GM12878 (cell line): ENCODE data around the gene ZMIZ2. TPM values are rescaled to one million over a fixed set of nuclear protein-coding genes. Genes with fewer than 3 reads are reported as not detected.
"Not testable (repeated sequence)": the region's sequence is repeated elsewhere in the genome, so short reads cannot be mapped to it uniquely, and the experiment has no call there.

Source experiments
- ATAC-seq: fragments of 200-7000 bp; cut with Tn5 transposase; 3 replicates; pipeline ENCODE4 v1.9.1; 2020; ENCODE audit warnings: mild to moderate bottlenecking, moderate library complexity
- BruUV-seq: library from RNA; stranded (reverse); fragments of 400-500 nt; replicated peaks from 2 replicates; lab custom pipeline; 2021; lab: Mats Ljungman, UMichigan
- CTCF ChIA-PET: fragments of 300-600 bp; sonication (Branson Sonifier 250); formaldehyde crosslinking; extraction: SDS; loops from one replicate; lab custom pipeline; 2021; ENCODE audit warnings: inconsistent platforms; lab: Yijun Ruan, JAX
- POLR2A ChIA-PET: fragments of 350-600 bp; formaldehyde crosslinking; extraction: SDS; loops from one replicate; lab custom pipeline; 2021; ENCODE audit warnings: inconsistent platforms; lab: Charles Lee
- RAD21 ChIA-PET: fragments of 300-600 bp; sonication (Branson Sonifier 250); formaldehyde crosslinking; loops from one replicate; lab custom pipeline; 2023; ENCODE audit warnings: antibody characterized with exemption; ENCODE audit not compliant: unreplicated experiment; lab: Charles Lee
- SMC1A ChIA-PET: fragments of 300-600 bp; sonication (Branson Sonifier 250); formaldehyde crosslinking; loops from one replicate; lab custom pipeline; 2023; ENCODE audit not compliant: unreplicated experiment, uncharacterized antibody; lab: Charles Lee
- DNase-seq: peaks from one replicate; pipeline ENCODE4 v3.0.0-alpha.2; 2011; ENCODE audit warnings: low read depth, low spot score
- FAIRE-seq: peaks from 3 replicates; lab custom pipeline; 2011; peaks lifted over from hg19 to GRCh38; lab: Jason Lieb, UNC
- H2AFZ ChIP-seq: 2 replicates; pipeline ENCODE4 v1.6.0; 2011; ENCODE audit warnings: low read depth, low read length, control low read depth; ENCODE audit not compliant: control insufficient read depth
- H3K27ac ChIP-seq: 2 replicates; pipeline ENCODE4 v1.5.1; 2011; ENCODE audit warnings: control low read depth; ENCODE audit not compliant: control insufficient read depth, insufficient read depth
- H3K27me3 ChIP-seq, 2 experiments: replicated peaks in 1 of 2; 2 replicates each; pipeline versions ENCODE4 v1.6.0 to v1.6.1; 2011; ENCODE audit warnings: low read length in 1 of 2; ENCODE audit not compliant: control insufficient read depth in 2 of 2, insufficient read depth in 2 of 2
- H3K36me3 ChIP-seq, 2 experiments: 2 replicates each; pipeline ENCODE4 v1.5.1; 2011; ENCODE audit warnings: low read length in 1 of 2; ENCODE audit not compliant: control insufficient read depth in 2 of 2, insufficient read depth in 2 of 2
- H3K4me1 ChIP-seq: 2 replicates; pipeline ENCODE4 v1.6.1; 2011; ENCODE audit warnings: mild to moderate bottlenecking, low read length, moderate library complexity, mixed read lengths; ENCODE audit not compliant: control insufficient read depth, insufficient read depth
- H3K4me2 ChIP-seq: 2 replicates; pipeline ENCODE4 v1.6.0; 2011; ENCODE audit warnings: control low read depth; ENCODE audit not compliant: control insufficient read depth, insufficient read depth
- H3K4me3 ChIP-seq: fragments of 200-600 bp; sonication (generic); 2 replicates; pipeline ENCODE4 v1.5.1; 2016
- H3K79me2 ChIP-seq: 2 replicates; pipeline ENCODE4 v1.6.0; 2011; ENCODE audit warnings: low read length; ENCODE audit not compliant: control insufficient read depth, insufficient read depth
- H3K9ac ChIP-seq: 2 replicates; pipeline ENCODE4 v1.8.0; 2011; ENCODE audit warnings: low read length, control low read depth, mixed read lengths; ENCODE audit not compliant: control insufficient read depth, insufficient read depth
- H3K9me3 ChIP-seq: replicated peaks from 3 replicates; pipeline ENCODE4 v1.5.1; 2011; ENCODE audit warnings: mild to moderate bottlenecking, low read length; ENCODE audit not compliant: control insufficient read depth, insufficient read depth
- H4K20me1 ChIP-seq: 2 replicates; pipeline ENCODE4 v1.6.0; 2011; ENCODE audit not compliant: control insufficient read depth, insufficient read depth
- DPF2 ChIP-seq: fragments of 450-650 bp; IDR thresholded peaks from 2 replicates; pipeline ENCODE4 v1.6.1; 2017; ENCODE audit warnings: mild to moderate bottlenecking
- EZH2 ChIP-seq: IDR thresholded peaks from 2 replicates; pipeline ENCODE4 v1.6.1; 2012; ENCODE audit warnings: low read depth, mild to moderate bottlenecking, control low read depth, inconsistent platforms, low read length, borderline replicate concordance; ENCODE audit not compliant: control insufficient read depth
- RAD21 ChIP-seq: IDR thresholded peaks from 2 replicates; pipeline ENCODE4 v1.6.1; 2011; ENCODE audit warnings: mild to moderate bottlenecking, low read depth, low read length, moderate library complexity; ENCODE audit not compliant: insufficient read depth
- RELA ChIP-seq: fragments of 450-650 bp; IDR thresholded peaks from 2 replicates; pipeline ENCODE4 v1.8.0; 2014; ENCODE audit warnings: borderline replicate concordance; ENCODE audit not compliant: partially characterized antibody
- SIX5 ChIP-seq: IDR thresholded peaks from 2 replicates; pipeline ENCODE4 v1.6.1; 2011; ENCODE audit warnings: mild to moderate bottlenecking, low read depth, low read length, moderate library complexity; ENCODE audit not compliant: severe bottlenecking
- STAT3 ChIP-seq: IDR thresholded peaks from 2 replicates; pipeline ENCODE4 v1.6.1; 2011; ENCODE audit warnings: low read depth, low read length, improper control_type of control experiment
- ZSCAN29 ChIP-seq: fragments of 450-650 bp; IDR thresholded peaks from 2 replicates; pipeline ENCODE4 v1.6.1; 2017; ENCODE audit warnings: mild to moderate bottlenecking, moderate library complexity
- WGBS: methylation state at CpG from one replicate; pipeline ENCODE4 v1.1.6; 2016; ENCODE audit warnings: low lambda C conversion rate; ENCODE audit not compliant: insufficient replicate concordance, insufficient coverage; ENCODE audit errors: missing lambda C conversion rate; 5-methylcytosine and 5-hydroxymethylcytosine counted together
- in situ Hi-C: fragments of 300-500 bp; cut with MboI; formaldehyde crosslinking; loops from 9 replicates; pipeline ENCODE4 v1.14.3; 2018; ENCODE audit warnings: mixed read lengths
- intact Hi-C: fragments of 100-400 bp; cut with micrococcal nuclease; formaldehyde crosslinking; loops from one replicate; pipeline ENCODE4 v1.14.2; 2022; ENCODE audit not compliant: unreplicated experiment
- polyA plus RNA-seq, 11 experiments: library from polyadenylated mRNA; depleted of rRNA in 4 of 11; unstranded in 6 of 11; stranded (reverse) in 5 of 11; fragments of >200 nt; fragmentation: Nextera tagmentation in 4 of 11; fragmentation: Illumina TruSeq in 1 of 11; extraction: Ambion mirVana in 4 of 11; extraction: Trizol in 1 of 11; gene quantifications; 1 replicate in 1 of 11; 2 replicates in 10 of 11; pipeline versions ENCODE4 v1.2.1 to v1.2.3, GENCODE V29; 2011 to 2016; ENCODE audit warnings: inconsistent platforms in 2 of 11, missing spikeins in 2 of 11, low read depth in 1 of 11
- total RNA-seq, 4 experiments: library from RNA; depleted of rRNA in 3 of 4; stranded (reverse); fragments of >200 nt in 3 of 4; fragmentation: Illumina TruSeq in 1 of 4; extraction: Trizol in 1 of 4; gene quantifications; 2 replicates each; pipeline versions ENCODE4 v1.2.1 to v1.2.3, GENCODE V29; 2013 to 2021

The ZMIZ2 gene
- total and polyA plus RNA-seq, 10 of the 15 experiments (the other 5 are each of a cell fraction or from before 2014, with no cell fraction given): 0.71 to 158 (median 17.0) TPM

DNA sequence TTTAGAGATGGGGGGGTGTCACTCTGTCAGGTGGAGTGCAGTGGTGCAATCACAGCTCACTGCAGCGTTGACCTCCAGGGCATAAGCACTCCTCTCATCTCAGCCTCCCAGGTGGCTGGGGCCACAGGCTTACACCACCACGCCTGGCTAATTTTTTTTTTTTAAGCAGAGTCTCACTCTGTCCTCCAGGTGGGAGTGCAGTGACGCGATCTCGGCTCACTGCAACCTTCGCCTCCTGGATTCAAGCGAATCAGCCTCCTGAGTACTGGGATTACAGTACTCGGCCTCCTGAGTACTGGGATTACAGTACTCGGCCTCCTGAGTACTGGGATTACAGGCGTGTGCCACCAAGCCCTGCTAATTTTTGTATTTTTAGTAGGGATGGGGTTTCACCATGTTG, 24.2 kb downstream of the ZMIZ2 start:
- CTCF ChIA-PET: interaction anchor here (1.4 to 1.7 kb wide), 2 partner anchors 64 to 74 kb away, joined by 5 to 6 read pairs; no protein-coding TSS in a partner anchor
- Histone ChIP-seq H3K27ac (no peak overlapping the region), H3K27me3 (no peaks in the 10 kb centered on the region), H3K9me3 (no peaks in the 10 kb centered on the region; the same call in 2 of the 3 replicates), H3K4me3 (no peak overlapping the region), H3K9ac (no peak overlapping the region), H2AFZ (no peak overlapping the region), H4K20me1 (no peaks in the 10 kb centered on the region), H3K4me1 (peaks cover 27% of the 10 kb centered on the region), H3K79me2 (no peaks in the 10 kb centered on the region), H3K4me2 (no peak overlapping the region), H3K36me3 (peaks cover 1 to 2% of the 10 kb centered on the region in 2 experiments; a peak in 3 of 4 replicates)
- RAD21 ChIA-PET: no interaction called here
- no peak for ATAC-seq
- SMC1A ChIA-PET: interaction anchor here (0.6 to 1.6 kb wide), 3 partner anchors 9 to 59 kb away, joined by 3 to 4 read pairs (median 3); no protein-coding TSS in a partner anchor
- no peak for FAIRE-seq
- WGBS: 22% methylated on average over 9 of the region's 10 CpGs
- TF ChIP-seq RELA: no peak
- TF ChIP-seq STAT3: no peak
- TF ChIP-seq RAD21: 0 out of 2 replicates have a peak, but pooled peaks have one; percentile 20
- no peak for TF ChIP-seq ZSCAN29
- no peak for TF ChIP-seq SIX5
- no peak for TF ChIP-seq EZH2
- TF ChIP-seq DPF2: no peak
- intact Hi-C loops: no loop called here
- DNase-seq: no peak
- in situ Hi-C loops: no loop called here
- no TSS peak for BruUV-seq
- POLR2A ChIA-PET: interaction anchor here (1.1 to 1.4 kb wide), 3 partner anchors 23 to 166 kb away, joined by 3 to 4 read pairs (median 3); partner anchors contain the start of genes H2AZ2 and OGDH

DNA sequence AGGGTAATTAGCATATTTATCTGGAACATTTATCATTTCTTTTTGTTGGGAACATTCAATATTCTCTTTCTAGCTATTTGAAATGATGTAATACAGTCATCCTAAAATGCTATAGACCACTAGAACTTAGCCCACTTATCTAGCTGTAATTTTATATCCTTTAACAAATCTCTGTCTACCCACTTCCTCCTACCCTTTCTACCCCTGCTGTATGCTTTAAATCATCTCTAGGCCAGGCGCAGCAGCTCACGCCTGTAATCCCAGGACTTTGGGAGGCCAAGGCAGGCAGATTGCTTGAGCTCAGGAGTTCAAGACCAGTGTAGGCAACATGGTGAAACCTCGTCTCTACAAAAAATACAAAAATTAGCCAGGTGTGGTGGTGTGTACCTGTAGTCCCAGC, 25.8 kb downstream of the ZMIZ2 start:
- 57% methylated on average over 3 of the region's 3 CpGs for WGBS
- DNase-seq, H3K9ac ChIP-seq, H3K79me2 ChIP-seq, H3K4me3 ChIP-seq, H3K9me3 ChIP-seq, BruUV-seq, H2AFZ ChIP-seq, H3K36me3 ChIP-seq, ATAC-seq, H3K4me2 ChIP-seq, H3K27ac ChIP-seq, in situ Hi-C loops, intact Hi-C loops, H3K27me3 ChIP-seq, FAIRE-seq, H4K20me1 ChIP-seq: not testable (repeated sequence)
- RAD21 ChIA-PET: interaction anchor here (1.6 kb wide), 1 partner anchor 141 kb away, joined by 3 read pairs; no protein-coding TSS in a partner anchor
- H3K4me1 ChIP-seq: peaks cover 11% of the 10 kb centered on the region
- SMC1A ChIA-PET: interaction anchor here (0.9 to 1.5 kb wide), 3 partner anchors 17 to 146 kb away, joined by 3 to 4 read pairs (median 4); no protein-coding TSS in a partner anchor
- POLR2A ChIA-PET: interaction anchor here (0.7 to 1.1 kb wide), 2 partner anchors 12 to 23 kb away, joined by 3 to 6 read pairs; no protein-coding TSS in a partner anchor
- CTCF ChIA-PET: interaction anchor here (0.6 to 1.7 kb wide), 4 partner anchors 24 to 85 kb away, joined by 4 to 6 read pairs (median 4); no protein-coding TSS in a partner anchor
